ENCODE measurements around the gene DHFR2.
"Not testable (repeated sequence)": the region's sequence is repeated elsewhere in the genome, so short reads cannot be mapped to it uniquely, and the experiment has no call there.

DHFR2 gene

DNA sequence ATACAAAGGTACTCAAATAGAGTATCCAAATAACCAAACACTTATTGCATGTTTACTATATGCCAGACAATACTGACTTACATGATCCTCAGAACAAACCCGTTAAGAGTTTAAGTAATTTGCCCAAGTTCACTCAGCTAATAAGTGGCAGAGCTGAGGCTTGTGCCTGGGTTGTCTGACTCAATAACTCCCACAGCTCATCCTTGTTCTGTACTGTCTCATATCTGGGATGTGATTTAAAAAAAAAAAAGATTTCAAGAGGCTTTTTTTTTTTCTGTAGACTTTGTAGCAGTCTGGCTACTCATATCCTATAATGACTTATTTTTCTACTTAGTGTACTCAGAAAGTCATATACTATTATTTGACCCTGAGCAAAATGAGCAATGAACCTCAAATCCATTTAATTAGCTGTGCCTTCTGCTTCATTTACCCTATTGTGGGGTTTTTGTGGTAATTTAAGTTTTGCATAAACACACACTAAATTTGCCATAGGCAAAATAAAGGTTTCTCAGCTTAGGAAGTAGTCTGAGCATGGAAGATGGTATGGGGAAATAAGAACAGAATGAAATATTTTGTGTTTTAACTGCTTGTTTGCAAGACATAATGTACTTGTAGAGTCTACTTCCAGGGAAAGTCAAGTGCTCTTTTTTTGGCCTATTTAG lies 3.2 kb upstream of the DHFR2 start:
- DNase-seq (ENCODE audit: low read depth): no peak

DNA sequence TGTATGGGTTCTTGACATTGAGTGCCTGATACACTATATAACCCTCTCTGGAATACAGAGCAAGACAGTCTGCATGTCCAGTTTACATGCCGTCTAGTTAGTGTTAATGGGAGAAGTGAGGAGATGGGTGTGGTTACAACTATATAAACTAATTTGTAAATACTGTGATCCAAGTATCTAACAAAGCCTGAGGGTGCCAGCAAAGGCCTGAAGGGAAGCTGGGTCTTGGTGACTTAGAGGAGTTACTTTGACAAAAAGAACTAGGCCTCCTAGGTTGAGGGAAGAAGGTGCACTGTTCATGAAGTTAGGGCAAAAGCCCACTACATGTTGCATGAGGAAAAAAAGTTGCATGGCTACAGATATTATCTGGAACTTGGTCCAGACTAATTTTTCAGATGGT lies 2.4 kb upstream of the DHFR2 start:
- no peak for DNase-seq (ENCODE audit: low read depth)

GRCh38 chr3:94064243-94064860 lies 1.6 kb upstream of the DHFR2 start:
- no peak for DNase-seq (ENCODE audit: low read depth)

DNA sequence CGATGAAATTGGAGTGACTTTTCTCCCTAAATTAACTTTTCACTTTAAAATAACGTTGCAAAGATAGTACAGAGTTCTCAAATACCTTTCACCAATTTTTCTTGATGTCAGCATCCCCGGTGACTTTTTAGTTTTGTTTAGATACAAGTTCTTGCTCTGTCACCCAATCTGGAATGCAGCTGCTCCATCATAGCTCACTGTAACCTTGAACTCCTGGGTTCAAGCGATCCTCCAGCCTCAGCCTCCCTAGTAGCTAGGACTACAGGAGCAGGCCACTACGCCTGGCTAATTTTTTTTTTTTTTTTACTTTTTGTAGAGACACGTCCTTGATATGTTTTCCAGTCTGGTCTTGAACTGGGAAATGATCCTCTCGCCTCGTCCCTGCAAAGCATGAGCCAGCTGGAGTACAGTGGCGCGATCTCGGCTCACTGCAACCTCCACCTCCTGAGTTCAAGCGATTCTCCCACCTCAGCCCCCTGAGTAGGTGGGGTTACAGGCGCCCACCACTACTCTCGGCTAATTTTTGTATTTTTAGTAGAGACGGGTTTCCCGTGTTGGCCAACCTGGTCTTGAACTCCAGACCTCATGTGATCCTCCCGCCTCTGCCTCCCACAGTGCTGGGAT lies 892 bp upstream of the DHFR2 start:
- no peak for DNase-seq (ENCODE audit: low read depth)

DNA sequence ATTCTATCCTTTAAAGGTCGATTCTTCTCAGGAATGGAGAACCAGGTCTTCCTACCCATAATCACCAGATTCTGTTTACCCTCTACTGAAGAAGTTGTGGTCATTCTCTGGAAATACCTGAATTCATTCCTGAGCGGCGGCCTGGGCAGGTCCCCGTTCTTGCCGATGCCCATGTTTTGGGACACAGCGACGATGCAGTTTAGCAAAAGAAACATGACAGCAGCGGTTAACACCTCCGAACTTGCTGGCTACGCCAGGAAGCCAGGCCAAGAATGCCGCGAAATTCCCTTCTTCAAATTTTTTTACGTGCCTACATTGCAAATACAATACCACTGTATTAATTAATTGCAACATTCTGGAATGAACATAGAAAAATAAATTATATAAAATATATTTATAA lies 1.4 kb downstream of the DHFR2 start:
- DNase-seq (ENCODE audit: low read depth): no peak

DNA sequence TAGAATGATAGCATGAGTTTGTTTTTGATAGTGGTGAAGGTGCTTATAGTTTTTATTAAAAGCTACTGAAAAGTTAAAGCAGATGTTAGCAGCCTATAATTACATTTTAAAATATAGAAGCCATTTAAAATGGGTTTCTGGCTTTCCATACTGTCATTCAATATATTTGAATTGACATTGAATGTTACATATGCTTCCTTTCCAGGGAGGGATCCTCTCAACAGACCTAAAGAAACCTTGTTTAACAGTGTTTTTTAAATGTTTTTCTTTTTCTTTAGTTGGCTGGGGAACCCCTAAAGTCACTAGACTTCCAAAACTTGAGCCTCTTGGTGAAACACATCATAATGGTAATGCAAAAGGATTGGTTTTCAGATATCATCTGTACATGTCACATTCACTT lies 12.2 kb downstream of the DHFR2 start:
- no peak for DNase-seq (ENCODE audit: low read depth)

GRCh38 chr3:94049267-94049666 lies 13.4 kb downstream of the DHFR2 start:
- DNase-seq (ENCODE audit: low read depth): no peak

GRCh38 chr3:94046533-94046932 lies 16.2 kb downstream of the DHFR2 start:
- no peak for DNase-seq (ENCODE audit: low read depth)

DNA sequence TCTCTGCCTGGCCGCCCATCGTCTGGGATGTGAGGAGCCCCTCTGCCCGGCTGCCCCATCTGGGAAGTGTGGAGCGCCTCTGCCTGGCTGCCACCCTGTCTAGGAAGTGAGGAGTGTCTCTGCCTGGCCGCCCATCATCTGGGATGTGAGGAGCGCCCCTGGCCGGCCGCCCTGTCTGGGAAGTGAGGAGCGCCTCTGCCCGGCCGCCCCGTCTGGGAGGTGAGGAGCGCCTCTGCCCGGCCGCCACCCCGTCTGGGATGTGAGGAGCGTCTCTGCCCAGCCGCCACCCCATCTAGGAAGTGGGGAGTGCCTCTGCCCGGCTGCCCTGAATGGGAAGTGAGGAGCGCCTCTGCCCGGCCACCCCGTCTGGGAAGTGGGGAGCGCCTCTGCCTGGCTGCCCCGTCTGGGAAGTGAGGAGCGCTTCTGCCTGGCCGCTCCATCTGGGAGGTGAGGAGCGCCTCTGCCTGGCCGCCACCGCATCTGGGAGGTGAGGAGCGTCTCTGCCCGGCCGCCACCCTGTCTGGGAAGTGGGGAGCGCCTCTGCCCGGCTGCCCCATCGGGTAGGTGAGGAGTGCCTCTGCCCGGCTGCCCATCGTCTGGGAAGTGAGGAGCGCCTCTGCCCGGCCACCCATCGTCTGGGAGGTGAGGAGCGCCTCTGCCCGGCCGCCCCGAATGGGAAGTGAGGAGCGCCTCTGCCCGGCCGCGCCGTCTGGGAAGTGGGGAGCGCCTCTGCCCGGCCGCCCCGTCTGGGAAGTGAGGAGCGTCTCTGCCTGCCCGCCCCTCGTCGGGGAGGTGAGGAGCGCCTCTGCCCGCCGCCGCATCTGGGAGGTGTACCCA lies 18.4 kb downstream of the DHFR2 start:
- DNase-seq (ENCODE audit: low read depth): not testable (repeated sequence)

DNA sequence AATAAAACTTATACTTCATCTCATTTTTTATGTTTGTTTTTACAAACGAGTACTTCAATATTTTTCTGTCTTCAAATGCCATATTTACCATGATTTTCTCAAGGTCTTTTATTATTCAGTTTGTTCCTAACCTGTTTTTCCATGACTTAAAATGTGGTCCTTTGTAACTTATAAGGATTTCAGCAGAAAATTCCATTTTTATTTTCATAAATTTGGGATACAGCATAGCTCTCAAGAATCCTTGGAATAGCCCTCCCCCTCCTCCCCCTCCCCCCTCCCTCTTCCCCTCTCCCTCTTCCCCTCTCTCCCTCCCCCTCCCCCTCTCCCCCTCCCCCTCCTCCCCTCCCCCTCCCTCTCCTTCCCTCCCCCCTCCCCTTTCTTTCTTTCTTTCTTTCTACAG lies 19.4 kb downstream of the DHFR2 start:
- no peak for DNase-seq (ENCODE audit: low read depth)

- peak; percentile 47 for DNase-seq (ENCODE audit: low read depth)
Measured at GRCh38 chr3:94036909-94037507, 25.7 kb downstream of the DHFR2 start.

- DNase-seq (ENCODE audit: low read depth): no peak
Measured at GRCh38 chr3:94028093-94028837, 34.5 kb downstream of the DHFR2 start, which contains the start of gene STX19. Gene STX19 (minus strand): TSS chr3:94028597. CDS start chr3:94015269, 13,328 bp downstream.

DNA sequence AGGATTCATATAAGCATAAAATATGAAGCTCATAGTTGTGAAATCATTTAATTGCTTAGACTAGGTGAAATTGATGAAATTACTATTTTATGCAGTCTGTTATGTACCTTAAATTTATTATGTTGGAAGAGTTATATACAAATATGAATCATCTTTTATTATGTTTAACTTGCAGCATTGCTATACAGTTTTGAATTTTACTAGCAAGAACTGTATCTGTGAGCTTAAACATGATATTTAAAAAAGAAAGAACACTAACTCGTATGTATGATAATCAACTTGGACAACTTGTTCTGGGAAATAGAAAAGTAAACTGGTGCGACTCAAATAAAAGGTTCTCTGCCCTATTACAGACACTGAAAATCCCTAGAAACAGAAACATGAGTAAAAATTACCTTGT lies 36.1 kb downstream of the DHFR2 start:
- no peak for DNase-seq (ENCODE audit: low read depth)

- peak; percentile 10 for DNase-seq (ENCODE audit: low read depth)
Measured at GRCh38 chr3:94024385-94024784, 38.3 kb downstream of the DHFR2 start.

- no peak for DNase-seq (ENCODE audit: low read depth)
Measured at GRCh38 chr3:94020293-94020692, 42.4 kb downstream of the DHFR2 start.

DNA sequence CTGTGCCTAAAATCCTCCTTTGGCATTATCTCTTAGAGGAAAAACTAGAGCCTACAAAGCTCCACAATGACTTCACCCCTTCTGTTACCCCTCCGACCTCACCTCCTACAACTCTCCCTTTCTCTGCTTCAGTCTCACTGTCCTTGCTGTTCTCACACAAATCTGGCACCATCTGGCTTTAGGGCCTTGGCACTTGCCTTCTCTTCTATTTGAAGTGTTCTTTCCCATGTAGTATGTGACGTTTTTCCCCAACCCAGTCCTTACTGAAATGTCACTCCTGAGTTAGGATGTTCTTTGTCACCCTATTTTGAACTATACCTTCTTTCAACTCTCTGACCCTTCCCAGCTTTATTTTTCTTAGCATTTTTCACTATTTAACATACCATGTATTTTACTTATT lies 43.1 kb downstream of the DHFR2 start:
- DNase-seq (ENCODE audit: low read depth): no peak

- no peak for DNase-seq (ENCODE audit: low read depth)
Measured at GRCh38 chr3:94015025-94015424, 47.7 kb downstream of the DHFR2 start.

- no peak for DNase-seq (ENCODE audit: low read depth)
Measured at GRCh38 chr3:94012185-94012584, 50.5 kb downstream of the DHFR2 start.

DNA sequence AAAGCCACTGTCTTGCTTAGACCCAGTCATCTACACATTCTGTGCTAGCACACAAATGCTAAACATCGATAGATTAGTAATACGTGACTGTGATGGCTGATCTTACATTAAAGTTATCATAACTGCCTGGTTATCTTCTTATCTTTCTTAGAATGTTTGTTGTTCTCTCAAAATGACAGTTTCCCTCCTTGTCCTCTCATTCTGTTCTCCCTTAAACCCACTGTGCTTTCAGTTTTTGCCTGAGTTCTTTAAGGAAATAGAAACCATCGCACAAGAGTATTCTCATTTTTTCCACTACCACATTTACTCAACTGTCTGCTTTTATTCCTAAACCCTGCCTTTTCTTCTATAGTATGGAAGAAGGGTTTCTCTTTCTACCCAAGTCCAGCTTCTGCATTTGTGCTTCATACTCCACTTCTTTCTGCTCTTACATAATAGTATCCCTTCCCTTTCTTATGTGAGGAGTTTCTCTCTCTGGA lies 51.4 kb downstream of the DHFR2 start:
- no peak for DNase-seq (ENCODE audit: low read depth)

DNA sequence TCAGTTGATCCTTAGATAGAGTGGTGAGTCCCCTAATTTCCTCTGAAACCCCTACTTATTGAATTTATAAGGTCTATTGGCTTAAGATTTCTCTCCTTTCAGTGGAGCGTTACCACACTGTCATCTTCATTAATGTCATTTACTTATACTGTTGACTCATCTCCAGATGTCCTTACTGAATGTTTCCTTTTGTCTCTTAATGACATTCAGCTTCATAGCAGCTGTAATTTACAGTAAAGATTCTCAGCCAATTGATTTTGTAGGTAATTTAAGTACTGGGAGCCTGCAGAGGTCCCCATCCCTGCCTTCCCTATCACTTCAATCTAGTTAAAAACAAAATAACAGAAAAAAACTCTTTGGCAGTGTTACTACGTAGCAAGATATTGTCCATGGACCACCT lies 53.1 kb downstream of the DHFR2 start:
- no peak for DNase-seq (ENCODE audit: low read depth)

DNA sequence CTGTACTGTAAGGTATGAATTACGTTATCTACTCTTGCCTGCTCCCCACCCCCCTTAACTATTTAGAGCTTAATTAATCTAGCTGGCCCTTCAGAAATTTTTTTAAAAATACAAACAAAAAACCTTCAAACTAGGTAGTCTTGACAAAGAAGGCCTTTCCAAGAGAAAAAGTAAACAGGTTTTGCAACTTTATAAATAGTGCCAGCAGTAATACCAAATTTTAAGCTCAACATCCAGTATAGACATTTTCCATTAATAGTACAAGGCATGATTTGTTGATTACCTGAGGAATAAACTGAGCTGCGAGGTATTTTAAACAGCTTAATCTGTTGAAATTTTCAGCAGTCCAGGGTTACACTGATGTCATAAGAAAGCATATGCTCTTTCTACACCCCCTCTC lies 54.5 kb downstream of the DHFR2 start:
- no peak for DNase-seq (ENCODE audit: low read depth)
